Inflammatory macrophage (primary cell): Measurements from ENCODE around the gene ERICH2.

Experiments used
- DNase-seq, 2 donors: peaks; one replicate each; pipeline ENCODE4 v3.0.0-alpha.2; 2020 to 2022

ERICH2 gene

DNA sequence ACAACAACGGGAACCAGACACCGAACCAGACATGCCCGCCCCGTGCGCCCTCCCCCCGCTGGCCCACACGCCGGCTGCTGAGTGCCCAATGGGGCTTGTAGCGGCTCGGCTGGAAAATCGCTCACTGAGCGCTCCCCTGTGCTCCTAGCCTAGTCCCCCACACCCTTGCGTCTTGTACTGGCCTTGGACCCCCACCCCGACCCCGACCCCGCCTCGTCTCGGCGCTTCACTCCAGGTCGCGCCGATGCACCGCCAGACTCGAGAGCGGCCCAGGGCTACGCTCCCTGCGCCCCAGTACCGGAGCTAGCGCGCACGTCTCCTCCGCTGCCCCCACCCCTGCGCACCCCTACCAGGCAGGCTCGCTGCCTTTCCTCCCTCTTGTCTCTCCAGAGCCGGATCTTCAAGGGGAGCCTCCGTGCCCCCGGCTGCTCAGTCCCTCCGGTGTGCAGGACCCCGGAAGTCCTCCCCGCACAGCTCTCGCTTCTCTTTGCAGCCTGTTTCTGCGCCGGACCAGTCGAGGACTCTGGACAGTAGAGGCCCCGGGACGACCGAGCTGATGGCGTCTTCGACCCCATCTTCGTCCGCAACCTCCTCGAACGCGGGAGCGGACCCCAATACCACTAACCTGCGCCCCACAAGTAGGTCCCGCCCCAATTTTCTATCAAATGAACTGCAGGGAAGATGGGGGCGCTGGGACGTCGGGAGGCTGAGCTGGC is 48.0 kb downstream of the ERICH2 start:
- DNase-seq = no peak

DNA sequence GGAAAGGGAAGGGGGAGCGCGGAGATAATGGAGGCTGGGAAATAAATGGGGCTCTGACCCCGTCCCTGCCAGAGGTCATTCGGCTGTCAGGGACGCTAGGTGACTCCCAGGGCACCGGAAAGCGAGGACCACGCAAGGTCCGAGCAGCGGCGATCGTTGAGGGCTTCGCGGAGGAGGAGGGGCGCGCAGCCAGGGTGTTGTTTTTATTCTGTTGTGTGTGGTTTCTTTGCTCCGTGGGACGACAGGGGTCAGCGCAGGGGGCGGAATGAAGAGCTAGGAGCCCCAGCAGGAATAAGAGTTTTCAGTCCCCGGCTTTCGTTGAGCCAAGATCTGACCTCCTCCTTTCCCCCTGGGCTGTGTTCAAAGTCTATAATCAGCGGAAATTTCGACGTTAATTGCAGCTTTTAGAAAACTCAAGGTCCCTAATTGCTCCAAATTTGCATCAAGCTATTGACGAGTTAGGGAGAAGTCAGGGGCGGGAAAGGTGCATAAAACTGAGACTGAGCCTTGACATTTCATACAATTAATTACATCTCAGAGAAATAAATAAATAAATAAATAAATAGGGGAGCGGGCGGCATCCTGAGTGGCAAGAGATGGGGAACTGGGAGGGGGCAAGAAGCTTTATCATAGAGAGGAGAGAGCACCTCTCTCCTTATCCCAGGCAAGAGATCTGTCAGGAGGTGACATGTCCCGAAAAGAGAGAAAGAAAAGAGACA is 48.7 kb downstream of the ERICH2 start:
- no peak for DNase-seq

DNA sequence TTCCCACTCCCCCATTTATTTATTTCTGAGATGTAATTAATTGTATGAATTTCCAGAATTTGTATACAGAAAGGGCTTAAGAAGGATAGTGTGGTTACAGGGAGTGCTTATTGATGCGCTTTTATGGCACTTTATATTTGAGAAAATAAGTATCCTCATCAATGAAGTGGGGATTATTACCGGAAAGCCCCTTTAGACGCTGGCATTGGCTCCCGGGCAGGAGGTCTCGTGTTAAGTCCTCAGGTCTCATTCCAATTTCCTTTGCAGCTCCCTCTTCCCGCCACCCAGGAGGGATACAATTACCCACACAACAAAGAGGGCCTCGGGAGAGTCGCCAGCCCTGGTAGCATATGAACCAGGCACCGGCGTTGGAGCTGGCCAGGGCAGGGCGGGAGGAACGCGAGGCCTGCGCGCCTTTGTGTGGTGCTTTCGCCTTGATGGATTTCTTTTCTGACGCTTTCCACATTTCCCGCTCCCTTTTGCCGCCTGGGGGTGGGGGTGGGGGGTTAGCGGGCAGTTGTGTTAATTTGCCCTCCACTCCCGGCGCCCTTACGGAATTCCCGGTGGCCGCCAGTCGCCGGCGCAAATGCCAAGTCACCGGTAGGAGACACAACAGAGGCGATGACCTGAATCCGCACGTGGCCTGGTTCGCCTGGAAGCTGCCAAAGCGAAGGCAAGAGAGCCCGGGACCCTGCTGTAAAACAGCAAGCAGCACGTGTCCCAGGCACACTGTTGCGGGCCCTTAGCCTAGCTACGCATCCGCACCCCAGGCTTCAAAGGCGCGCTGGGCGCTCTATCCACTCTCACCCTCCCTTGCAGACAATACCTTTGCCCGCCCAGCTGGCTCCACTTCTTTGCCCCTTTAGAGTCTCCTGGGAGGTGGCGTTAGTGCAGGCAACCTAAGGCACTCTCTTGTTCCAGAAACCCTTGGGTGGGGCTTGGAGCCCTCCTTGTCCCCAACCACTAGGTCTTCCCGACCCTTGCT is 49.8 kb downstream of the ERICH2 start:
- DNase-seq = no peak

DNA sequence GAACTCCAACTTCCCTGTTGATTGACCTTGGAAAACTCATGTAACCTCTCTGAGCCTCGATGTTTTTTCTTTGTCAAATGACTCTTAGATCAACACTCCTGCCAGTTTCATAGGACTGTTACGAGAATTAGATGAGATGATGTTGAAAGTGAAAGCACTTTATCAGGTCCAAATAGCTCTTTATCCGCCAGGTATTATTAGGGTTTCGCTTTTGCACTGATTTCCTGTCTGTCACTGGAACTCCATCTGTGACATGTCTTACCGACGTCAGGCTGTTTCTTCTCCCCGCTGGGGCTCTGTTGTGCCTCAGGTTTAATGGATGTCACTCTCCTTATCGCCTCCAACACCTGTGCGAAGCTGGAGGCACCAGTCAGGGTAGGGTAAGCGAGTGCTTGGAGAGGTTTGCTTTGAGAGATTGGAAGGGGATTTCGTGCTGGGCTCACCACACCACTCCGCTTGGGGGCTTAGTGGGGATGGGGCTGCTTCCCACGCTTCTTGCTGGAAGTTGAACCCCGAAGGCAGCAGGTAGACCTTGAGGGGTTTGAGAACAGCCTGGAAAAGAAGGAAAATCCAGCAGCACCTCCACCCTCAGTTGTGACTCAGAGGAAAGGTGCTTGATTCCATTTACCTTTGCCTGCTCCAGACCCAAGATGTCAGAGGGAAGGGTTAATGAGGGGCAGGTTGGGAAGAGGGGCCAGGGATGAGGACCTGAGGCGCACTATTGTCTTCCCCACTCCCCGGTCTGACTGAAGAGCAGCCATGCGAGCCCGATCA is 50.8 kb downstream of the ERICH2 start:
- DNase-seq = no peak

DNA sequence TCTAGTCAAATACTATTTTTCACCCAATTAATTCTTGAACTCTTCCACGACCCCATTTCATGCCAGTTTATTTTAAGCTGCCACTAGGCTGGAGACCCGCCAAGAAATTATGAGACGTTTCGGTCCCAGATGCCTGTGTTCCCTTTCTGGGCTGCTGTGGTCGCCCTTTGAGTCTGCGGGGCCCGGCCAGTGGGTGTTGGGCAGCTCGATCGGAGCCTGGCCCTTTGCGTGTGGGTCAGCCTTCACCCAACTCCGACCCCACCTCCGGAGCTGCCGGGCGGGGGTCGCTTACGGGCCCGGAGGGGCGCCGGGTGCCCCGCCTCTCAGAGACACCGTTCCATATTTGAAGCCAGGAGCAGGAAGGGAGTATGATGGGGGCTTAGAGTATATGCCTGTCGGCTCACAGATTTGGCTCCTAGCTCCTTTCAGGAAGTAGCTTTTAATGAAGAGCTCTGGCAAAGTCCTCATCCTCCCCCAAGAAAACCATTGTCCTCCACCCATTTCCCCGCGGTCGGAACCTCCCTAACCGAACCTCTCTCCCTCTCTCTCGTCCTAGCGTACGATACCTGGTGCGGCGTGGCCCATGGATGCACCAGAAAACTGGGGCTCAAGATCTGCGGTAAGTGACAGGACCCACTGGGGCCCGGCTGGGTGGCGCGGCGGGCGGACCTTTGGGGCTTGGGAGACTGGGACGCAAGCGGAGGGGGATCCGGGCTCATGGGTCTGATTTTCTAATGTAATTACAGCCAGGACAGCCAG is 51.5 kb downstream of the ERICH2 start:
- DNase-seq = no peak

DNA sequence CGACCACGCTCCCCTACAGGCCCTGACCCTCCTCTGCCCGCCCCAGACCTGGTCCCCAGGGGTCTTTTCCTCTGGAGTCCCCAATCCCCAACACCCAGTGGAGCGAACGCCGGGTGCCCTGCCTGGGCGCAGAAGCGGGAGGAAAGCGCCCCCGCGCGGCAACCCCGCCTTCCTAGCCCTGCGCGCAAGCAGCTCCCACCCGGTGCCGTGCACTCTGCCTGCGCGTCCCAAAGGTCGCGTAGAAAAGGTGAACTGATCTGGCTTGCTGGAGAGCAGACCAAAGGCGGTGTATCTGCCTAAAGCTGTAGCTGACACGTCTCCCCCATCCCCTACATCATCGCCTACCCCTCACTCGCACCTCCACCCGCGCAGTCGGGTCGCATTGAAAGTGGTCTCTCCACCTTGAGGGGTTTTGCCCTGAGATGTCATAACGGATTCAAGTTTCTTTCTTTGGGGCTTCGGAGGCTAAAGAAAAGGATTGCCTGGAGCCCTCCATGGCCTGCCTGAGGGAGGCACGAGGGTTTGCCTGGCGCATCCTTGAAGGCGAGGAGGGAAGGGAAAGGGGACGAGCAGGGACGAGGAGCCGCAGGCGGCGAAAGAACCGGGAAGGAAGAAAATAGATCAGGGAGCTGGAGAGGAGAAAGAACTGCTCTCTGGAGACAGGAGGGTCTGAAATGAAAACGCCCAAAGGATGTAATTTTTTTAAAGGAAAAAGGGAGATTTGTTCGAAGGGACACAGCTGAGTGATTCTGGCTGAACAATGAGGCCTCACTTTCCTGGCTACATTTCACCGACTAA is 52.3 kb downstream of the ERICH2 start:
- no peak for DNase-seq

DNA sequence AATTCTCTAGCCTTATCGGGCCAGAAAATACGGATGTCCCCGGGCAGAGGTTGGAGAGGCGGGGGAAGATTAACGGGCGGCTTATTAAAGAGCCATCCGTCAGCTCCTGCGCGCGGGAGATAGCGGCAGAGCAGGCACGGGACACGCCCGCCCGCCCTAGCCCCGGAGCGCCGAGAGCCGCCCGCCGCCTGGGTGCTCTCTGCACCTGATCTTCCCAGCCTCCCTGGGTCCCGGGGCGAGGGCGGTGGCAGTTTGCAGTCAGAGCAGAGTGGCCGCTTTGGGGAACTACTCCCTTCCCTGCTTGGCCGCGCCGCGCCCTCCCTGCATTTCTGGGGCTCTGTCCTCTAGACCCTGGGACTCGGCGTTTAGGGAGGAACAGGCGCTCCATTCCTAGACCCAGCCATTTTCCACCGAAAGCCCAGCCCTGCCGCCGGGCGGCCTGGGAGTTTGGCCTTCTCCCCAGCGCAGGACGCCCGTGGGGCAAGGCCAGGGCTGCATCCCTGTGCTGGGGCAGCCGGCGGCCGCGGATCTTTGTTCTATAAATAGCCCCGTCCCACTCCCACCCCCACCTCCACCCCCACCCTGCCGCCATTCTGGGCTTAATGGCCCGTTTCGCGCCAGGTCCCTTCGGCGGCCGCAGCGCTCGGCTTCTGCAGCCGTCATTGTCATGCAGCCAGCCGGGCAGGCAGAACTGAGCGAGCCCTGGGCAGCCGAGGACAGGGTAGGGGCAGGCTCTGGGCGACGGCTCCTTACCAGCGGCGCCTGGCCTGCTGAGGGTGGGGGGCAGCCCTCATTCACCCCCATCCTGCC is 53.1 kb downstream of the ERICH2 start:
- DNase-seq = no peak

DNA sequence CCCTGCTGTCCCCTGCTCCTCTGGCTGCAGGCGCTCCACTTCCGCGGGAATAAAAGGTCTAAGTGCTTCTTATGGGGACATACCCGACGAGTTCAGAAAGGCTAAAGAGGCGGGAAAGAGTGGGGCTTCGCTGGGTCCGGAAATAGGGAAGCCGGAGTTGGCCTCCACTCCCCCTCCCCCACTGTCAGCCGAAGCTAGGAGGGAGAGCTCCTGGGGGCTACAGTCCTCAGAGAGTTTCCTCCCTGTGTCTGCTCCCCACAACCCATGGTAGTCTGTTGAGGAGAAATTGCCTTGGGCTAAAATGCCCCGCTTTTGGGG is 53.7 kb downstream of the ERICH2 start:
- DNase-seq = no peak

DNA sequence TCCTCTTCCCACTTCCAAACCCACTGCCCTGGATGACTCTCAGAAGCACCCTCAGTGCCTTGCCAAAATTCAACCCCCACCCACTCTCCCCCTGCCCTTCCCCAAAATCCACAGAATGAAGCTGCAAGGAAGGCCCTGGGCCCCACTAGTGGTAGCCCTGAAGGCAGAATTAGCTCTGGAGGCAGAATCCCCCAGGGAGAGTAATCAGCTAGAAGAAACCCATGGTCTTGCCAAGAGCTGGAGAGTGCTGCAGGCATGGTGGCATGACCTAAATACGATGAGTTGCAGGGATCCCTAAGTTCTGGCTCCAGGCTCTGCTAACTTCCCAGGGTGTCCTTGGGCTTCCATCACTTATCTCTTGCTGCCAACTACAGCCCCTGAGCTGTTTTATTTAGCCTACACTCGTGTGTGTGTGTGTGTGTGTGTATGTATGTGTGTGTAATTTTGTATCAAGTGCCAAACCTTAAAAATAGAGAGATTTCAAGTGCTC is 54.4 kb downstream of the ERICH2 start:
- DNase-seq = no peak

DNA sequence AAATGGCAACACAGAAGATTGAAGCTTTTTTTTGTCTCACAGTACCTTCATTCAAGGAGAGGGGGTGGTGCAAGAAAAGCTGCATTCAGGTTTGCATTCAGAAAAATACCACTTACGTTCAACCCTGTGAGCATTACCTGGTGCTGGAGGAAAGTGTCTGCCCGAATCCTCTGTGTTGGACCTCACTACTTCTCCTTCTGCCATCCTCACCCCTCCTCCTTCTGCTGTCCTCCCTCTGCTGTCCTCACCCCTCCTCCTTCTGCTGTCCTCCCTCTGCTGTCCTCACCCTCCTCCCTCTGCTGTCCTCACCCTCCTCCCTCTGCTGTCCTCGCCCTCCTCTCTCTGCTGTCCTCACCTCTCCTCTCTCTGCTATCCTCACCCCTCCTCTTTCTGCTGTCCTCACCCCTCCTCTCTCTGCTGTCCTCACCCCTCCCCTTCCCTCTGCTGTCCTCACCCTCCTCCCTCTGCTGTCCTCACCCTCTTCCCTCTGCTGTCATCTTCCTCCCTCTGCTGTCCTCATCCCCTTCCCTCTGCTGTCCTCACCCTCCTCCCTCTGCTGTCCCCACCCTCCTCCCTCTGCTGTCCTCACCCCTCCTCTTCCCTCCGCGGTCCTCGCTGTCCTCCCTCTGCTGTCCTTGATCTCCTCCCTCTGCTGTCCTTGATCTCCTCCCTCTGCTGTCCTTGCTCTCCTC is 57.8 kb downstream of the ERICH2 start:
- DNase-seq = no peak

DNA sequence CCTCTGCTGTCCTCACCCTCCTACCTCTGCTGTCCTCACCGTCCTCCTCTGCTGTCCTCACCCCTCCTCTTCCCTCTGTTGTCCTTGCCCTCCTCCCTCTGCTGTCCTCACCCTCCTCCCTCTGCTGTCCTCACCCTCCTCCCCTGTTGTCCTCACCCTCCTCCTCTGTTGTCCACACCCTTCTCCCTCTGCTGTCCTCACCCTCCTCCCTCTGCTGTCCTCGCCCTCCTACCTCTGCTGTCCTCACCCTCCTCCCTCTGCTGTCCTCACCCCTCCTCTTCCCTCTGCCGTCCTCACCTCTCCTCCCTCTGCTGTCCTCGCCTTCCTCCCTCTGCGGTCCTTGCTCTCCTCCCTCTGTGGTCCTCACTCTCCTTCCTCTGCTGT is 58.3 kb downstream of the ERICH2 start:
- DNase-seq = no peak

DNA sequence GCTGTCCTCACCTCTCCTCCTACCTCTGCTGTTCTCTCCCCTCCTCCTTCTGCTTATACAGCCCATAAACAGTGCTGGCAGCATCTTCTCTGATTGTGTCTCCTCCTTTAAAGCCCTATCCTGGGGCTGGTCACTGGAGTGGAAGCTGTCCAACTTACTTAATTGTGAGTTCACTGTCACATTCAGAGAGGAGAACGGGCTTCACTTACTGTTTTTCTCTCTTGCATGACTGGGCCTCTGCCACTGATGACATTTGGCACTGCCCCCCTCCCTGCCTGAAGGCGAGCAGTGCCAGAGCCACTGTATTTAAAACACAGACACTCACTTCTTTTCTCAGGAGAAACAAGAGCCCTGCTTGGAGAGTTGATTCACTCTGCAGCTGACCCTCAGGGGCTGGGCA is 58.9 kb downstream of the ERICH2 start:
- no peak for DNase-seq

DNA sequence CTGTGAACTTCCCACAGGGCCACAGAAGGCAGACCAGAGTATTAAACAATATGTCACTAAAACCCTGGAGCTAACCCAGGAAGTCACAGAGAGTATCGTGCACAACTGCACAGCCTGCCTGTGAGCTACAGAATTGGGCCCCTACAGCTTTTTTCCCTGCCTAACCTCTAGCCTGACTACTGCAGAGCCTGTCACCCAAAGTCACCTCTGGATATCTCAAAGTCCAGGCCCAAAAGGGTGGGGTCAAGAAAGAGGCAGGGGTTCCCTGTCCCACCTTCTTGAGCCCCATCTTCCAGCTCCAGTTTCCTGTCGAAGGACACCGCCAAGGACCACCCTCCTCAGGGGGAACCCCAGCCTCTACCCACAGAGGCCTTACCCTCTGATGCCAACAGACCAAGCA is 60.0 kb downstream of the ERICH2 start:
- DNase-seq = no peak

DNA sequence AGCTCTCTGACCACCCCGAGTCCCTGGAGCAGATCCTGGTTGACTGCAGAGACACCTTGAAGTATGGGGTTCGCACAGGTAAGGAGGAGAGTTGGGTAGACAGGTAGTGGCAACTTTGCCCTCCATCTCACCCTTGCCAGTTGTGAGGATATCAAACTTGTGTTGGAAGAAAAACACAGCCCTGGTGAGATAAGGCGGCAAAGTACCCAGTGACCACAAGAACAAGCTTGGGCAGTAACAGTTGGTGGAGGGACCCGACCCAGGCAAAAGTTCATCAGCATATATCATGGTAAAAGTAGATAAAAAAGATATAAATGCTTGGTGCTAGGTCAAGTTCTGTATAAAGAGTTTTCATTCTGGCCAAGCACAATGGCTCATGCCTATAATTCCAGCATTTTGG is 60.9 kb downstream of the ERICH2 start:
- DNase-seq = no peak

DNA sequence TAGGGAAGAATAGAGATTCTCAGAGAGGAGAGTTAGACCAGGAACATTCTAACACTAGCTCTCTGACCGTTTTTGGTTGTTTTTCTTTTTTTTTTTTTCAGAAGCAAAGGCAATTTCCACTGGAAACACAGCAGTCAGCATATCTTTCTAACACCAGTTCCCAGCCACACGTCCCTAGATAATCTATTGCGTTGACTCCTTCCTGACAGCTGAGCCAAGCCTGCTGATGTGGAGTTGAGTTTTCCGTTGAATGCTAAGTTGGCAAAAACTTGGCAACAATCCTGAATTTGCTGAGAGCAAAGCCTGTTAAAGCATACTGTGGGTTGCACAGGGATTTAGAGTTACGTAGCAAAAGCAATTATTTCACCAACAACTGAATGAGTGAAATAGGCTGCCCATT is 65.8 kb downstream of the ERICH2 start:
- DNase-seq = no peak

DNA sequence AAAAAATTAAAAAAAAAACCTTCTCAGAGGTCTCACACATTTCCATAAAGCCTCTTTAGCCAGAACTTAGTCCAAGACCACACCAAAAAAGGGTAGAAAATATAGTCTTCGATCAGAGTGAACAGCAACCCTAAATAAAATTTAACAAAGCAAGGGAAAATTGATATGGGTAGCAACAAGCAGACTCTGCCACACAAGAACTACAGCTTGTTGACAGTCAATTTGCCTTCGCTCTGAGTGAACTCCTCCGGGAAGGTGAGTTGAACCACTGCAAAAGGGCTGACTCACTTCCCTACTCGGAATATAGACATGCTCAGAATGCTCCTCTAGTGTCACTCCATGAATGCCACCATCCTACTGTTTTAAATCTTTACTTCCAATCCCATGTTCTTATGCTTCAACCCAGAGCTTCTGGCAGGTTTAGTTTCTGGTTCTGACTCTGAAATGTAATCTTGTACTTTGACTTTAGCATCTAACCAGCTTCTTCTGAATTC is 70.6 kb downstream of the ERICH2 start:
- DNase-seq = no peak

DNA sequence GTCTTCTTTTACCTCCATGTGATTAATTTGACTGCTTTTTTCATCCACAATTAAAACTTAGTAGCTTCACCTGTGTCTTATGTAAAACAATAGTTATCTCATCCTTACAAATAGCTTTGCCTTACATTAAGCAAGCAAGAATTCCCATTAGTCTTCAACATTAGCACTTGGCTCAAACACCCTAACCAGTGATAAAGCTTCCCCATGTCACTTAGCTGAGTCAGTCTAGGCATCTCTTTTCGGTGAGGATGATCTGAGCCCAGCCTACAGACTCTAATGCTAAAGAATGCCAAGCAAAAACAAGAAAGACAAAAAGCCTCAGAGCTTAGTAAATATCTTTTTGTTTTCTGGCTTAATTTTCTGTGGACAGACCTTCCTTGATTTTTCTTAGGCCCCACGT is 72.6 kb downstream of the ERICH2 start:
- DNase-seq = no peak

DNA sequence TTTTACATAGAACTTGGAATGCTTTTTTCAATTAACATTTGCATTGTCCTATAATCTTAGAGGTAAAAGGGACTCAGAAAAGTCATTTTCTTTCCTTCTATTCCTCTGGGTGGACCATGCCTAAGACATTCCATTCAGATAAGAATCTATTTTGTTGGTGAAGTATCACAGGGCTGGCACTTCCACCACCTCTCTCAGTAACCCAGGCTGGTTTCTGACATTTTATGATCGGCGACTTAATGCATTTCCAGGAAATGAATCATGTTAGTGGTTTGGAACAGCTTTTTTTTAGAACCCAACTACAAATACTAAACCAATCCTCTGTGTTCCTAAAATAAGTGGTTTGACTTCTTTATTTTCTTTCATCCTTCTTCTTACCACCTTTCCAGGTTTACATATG is 73.5 kb downstream of the ERICH2 start:
- DNase-seq = no peak

DNA sequence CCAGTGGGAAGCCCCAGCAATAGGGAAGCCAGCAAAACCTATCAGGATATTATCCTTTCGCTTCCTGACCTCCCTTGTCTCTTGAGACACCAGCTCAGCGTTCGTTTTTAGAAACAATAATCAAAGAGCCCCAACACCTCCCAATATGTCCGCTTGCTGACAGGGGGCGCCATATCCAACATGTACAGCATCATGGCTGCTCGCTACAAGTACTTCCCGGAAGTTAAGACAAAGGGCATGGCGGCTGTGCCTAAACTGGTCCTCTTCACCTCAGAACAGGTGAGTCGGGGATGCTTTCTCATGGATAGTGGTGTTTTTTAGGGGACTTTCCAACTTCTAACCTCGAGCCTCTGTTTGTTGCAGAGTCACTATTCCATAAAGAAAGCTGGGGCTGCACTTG is 75.2 kb downstream of the ERICH2 start:
- DNase-seq = no peak
